Hepatocyte (in vitro differentiated cells): ENCODE measurements around the gene YWHAG.

Experiments used
- EZH2 ChIP-seq: fragments of 200-600 bp; sonication (generic); IDR thresholded peaks from 2 replicates; pipeline ENCODE4 v1.6.1; 2016; ENCODE audit warnings: antibody characterized with exemption, mild to moderate bottlenecking, borderline replicate concordance
- TF ChIP-seq, protein P1 (sequence below): fragments of 200-600 bp; sonication (generic); IDR thresholded peaks from 2 replicates; pipeline ENCODE4 v1.5.1; 2016; ENCODE audit warnings: antibody characterized with exemption, mild to moderate bottlenecking; ENCODE audit not compliant: poor library complexity

DNA sequence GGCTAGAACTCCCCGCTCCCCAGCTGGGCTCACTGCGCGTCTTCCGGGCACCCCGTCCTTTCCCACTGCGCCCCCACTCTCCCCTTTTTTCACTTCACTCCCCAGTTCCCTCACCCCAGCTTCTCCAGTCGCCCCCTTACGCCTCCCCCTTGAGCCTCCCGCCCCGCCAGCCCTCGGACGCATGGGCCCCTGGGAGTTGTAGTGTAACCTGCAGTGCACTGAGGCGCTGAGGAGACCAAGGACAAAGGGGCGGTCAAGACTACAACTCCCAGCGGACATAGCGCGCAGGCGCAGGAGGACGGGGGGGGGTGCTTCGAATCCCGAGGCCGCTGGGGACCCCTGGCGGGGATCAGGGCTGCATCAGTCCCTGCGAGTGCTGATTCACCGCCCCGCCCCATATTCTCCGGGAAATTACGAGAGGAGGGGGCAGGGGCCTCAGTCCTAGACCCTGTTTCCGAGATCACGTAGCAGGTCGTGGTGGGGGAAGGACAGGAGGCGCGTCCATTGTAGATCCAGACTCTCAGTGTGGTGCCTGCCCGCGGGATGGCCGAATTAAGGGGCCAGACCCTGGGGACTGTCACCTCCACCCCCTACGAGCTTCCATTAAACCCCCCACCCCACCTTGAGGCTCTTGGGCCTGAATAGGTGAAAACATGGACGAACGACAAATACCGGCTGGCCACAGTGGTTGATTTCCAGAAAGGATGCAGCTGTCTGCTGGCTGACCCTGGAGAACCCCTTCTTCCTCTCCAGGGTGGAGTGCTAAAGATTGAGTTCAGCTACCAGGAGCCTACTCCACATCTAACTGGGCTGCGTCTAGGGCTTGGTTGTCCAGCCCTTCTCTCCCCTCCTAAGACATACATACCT is 553 bp upstream of the YWHAG start:
- TF ChIP-seq, protein P1, sequence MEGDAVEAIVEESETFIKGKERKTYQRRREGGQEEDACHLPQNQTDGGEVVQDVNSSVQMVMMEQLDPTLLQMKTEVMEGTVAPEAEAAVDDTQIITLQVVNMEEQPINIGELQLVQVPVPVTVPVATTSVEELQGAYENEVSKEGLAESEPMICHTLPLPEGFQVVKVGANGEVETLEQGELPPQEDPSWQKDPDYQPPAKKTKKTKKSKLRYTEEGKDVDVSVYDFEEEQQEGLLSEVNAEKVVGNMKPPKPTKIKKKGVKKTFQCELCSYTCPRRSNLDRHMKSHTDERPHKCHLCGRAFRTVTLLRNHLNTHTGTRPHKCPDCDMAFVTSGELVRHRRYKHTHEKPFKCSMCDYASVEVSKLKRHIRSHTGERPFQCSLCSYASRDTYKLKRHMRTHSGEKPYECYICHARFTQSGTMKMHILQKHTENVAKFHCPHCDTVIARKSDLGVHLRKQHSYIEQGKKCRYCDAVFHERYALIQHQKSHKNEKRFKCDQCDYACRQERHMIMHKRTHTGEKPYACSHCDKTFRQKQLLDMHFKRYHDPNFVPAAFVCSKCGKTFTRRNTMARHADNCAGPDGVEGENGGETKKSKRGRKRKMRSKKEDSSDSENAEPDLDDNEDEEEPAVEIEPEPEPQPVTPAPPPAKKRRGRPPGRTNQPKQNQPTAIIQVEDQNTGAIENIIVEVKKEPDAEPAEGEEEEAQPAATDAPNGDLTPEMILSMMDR = peak; percentile 72
- no peak for TF ChIP-seq EZH2
